Testis (tissue), 5 donors: ENCODE results near the gene PODXL2. TPM values are rescaled to one million over a fixed set of nuclear protein-coding genes. Genes with fewer than 3 reads are reported as not detected.

Experiments used
- DNase-seq: peaks from one replicate; pipeline ENCODE4 v3.0.0-alpha.2; 2019
- H3K27ac ChIP-seq, 2 donors: fragments of 200-600 bp; sonication (generic); one replicate each; pipeline ENCODE4 v1.5.1; 2019
- H3K27me3 ChIP-seq: fragments of 200-600 bp; sonication (generic); one replicate; pipeline ENCODE4 v1.5.1; 2019
- H3K36me3 ChIP-seq: fragments of 200-600 bp; sonication (generic); one replicate; pipeline ENCODE4 v1.5.1; 2017; ENCODE audit warnings: low read depth; ENCODE audit errors: missing control alignments
- H3K4me1 ChIP-seq: fragments of 200-600 bp; sonication (generic); one replicate; pipeline ENCODE4 v1.5.1; 2019
- H3K4me3 ChIP-seq, 2 donors: fragments of 200-600 bp; sonication (generic); one replicate each; pipeline ENCODE4 v1.5.1; 2017 to 2019
- H3K9me3 ChIP-seq: fragments of 200-600 bp; sonication (generic); one replicate; pipeline ENCODE4 v1.5.1; 2017
- CTCF ChIP-seq, 3 experiments: fragments of 450-650 bp in 2 of 3; fragments of 200-600 bp in 1 of 3; sonication (generic) in 1 of 3; IDR thresholded peaks; one replicate each; pipeline ENCODE4 v1.5.1; 2016 to 2019; ENCODE audit warnings: antibody characterized with exemption in 3 of 3, mild to moderate bottlenecking in 2 of 3, moderate library complexity in 1 of 3
- POLR2A ChIP-seq: fragments of 450-650 bp; IDR thresholded peaks from one replicate; pipeline ENCODE4 v1.6.1; 2017; ENCODE audit warnings: antibody characterized with exemption, mild to moderate bottlenecking, moderate library complexity
- WGBS, 2 donors: methylation state at CpG; one replicate each; pipeline ENCODE4 v1.1.5; 2018; 5-methylcytosine and 5-hydroxymethylcytosine counted together
- intact Hi-C: fragments of 100-400 bp; cut with DNase I; formaldehyde crosslinking; loops from one replicate; pipeline ENCODE4 v1.15.1; 2023; ENCODE audit warnings: low total_unique reads
- long read RNA-seq, 2 donors: transcript quantifications; one replicate each; lab custom pipeline, GENCODE V29; 2026
- polyA plus RNA-seq: library from polyadenylated mRNA; stranded (reverse); fragments of 350-450 nt; fragmentation: Illumina TruSeq; extraction: RNeasy Lipid Tissue Mini Kit (QIAGEN cat#74804); gene quantifications from one replicate; pipeline ENCODE4 v1.2.3, GENCODE V29; 2014; ENCODE audit warnings: low read depth, low replicate concordance; ENCODE audit not compliant: insufficient read depth
- total RNA-seq, 2 donors: library from RNA; depleted of rRNA; stranded (reverse); fragments of >200 nt; gene quantifications; one replicate each; pipeline ENCODE4 v1.2.3, GENCODE V29; 2016

PODXL2 gene
- total RNA-seq (10 to 100 TPM; 71.9 to 88.8 TPM), polyA plus RNA-seq (51.3 TPM)
- long read RNA-seq, donor 1, transcript PODXL2-201 (8 exons, 2,186 nt): major isoform, 14 of 24 reads
- long read RNA-seq, donor 1, partial matches to known transcripts: 10 of 24 reads
- long read RNA-seq, donor 1, other reads (novel, unspliced or antisense): 0 of 24 reads
- long read RNA-seq, donor 2, transcript PODXL2-201 (8 exons, 2,186 nt): major isoform, 12 of 17 reads
- long read RNA-seq, donor 2, partial matches to known transcripts: 5 of 17 reads
- long read RNA-seq, donor 2, other reads (novel, unspliced or antisense): 0 of 17 reads

GRCh38 chr3:127628788-127629466 is at the start of gene PODXL2:
PODXL2 (plus strand) TSS chr3:127629185; CDS start chr3:127629220, 35 bp downstream.
- H3K9me3 ChIP-seq: no peaks in the 10 kb centered on the region
- no peak for TF ChIP-seq CTCF (IDR thresholded peaks at IDR 0.05)
- TF ChIP-seq POLR2A: no peak
- 5 to 42% methylated on average over 4 to 55 of the region's 105 CpGs for WGBS, 2 donors
- H3K27me3 ChIP-seq: no peaks in the 10 kb centered on the region
- H3K36me3 ChIP-seq: no peaks in the 10 kb centered on the region
- H3K27ac ChIP-seq: no peak within 1 kb of the TSS
- intact Hi-C loops: no loop called here
- DNase-seq: peak; percentile 64
- H3K4me1 ChIP-seq: peaks cover 7% of the 10 kb centered on the region
- peak within 1 kb of the TSS; percentile 56 to 61 for H3K4me3 ChIP-seq

GRCh38 chr3:127580327-127581060 is 48.5 kb upstream of the PODXL2 start:
- 83 to 89% methylated on average over 5 to 11 of the region's 11 CpGs for WGBS, 2 donors
- TF ChIP-seq POLR2A (no peak), CTCF (IDR thresholded peaks at IDR 0.05) (no peak)
- H3K36me3 ChIP-seq: no peaks in the 10 kb centered on the region
- intact Hi-C loops: no loop called here
- DNase-seq: no peak
- H3K4me1 ChIP-seq: peaks cover under 1% of the 10 kb centered on the region
- no peak overlapping the region for H3K27ac ChIP-seq
- H3K9me3 ChIP-seq: no peaks in the 10 kb centered on the region
- H3K27me3 ChIP-seq: no peaks in the 10 kb centered on the region
- no peak overlapping the region for H3K4me3 ChIP-seq

GRCh38 chr3:127584734-127585133 is 44.3 kb upstream of the PODXL2 start:
- Histone ChIP-seq H3K9me3 (no peaks in the 10 kb centered on the region), H3K4me3 (no peak overlapping the region), H3K4me1 (peaks cover 26% of the 10 kb centered on the region), H3K36me3 (no peaks in the 10 kb centered on the region), H3K27me3 (no peaks in the 10 kb centered on the region), H3K27ac (no peak overlapping the region)
- intact Hi-C loops: no loop called here
- 86 to 92% methylated on average over 6 of the region's 6 CpGs for WGBS, 2 donors
- no peak for DNase-seq
- TF ChIP-seq CTCF (IDR thresholded peaks at IDR 0.05): no peak
- TF ChIP-seq POLR2A: no peak

GRCh38 chr3:127585163-127585812 is 43.7 kb upstream of the PODXL2 start:
- H3K36me3 ChIP-seq: no peaks in the 10 kb centered on the region
- intact Hi-C loops: no loop called here
- WGBS, 2 donors: 63 to 69% methylated on average over 4 of the region's 4 CpGs
- H3K27me3 ChIP-seq: no peaks in the 10 kb centered on the region
- H3K9me3 ChIP-seq: no peaks in the 10 kb centered on the region
- no peak for DNase-seq
- peaks cover 26% of the 10 kb centered on the region for H3K4me1 ChIP-seq
- H3K27ac ChIP-seq: no peak overlapping the region
- TF ChIP-seq CTCF (IDR thresholded peaks at IDR 0.05) (no peak), POLR2A (no peak)
- H3K4me3 ChIP-seq: no peak overlapping the region
